K562 (cell line): ENCODE data around the gene ADGRB2. TPM values are rescaled to one million over a fixed set of nuclear protein-coding genes. Genes with fewer than 3 reads are reported as not detected.
A peak's percentile ranks its signal among the peaks of the same experiment; 100 is the strongest.

Source experiments
- ATF6 ChIP-seq: sonication (generic); formaldehyde crosslinking; IDR thresholded peaks from 2 replicates; pipeline ENCODE4 v1.4.0; 2020; ENCODE audit warnings: mild to moderate bottlenecking, missing genetic modification reagents
- ATF7 ChIP-seq: fragments of 450-650 bp; IDR thresholded peaks from 2 replicates; pipeline ENCODE4 v1.7.1; 2014; ENCODE audit warnings: mild to moderate bottlenecking, moderate library complexity
- CBX5 ChIP-seq: IDR thresholded peaks from 2 replicates; pipeline ENCODE4 v1.6.1; 2014; ENCODE audit warnings: low read depth, borderline replicate concordance
- CUX1 ChIP-seq: fragments of 200-800 bp; sonication (Bioruptor generic); IDR thresholded peaks from 2 replicates; pipeline ENCODE4 v1.6.1; 2016; ENCODE audit warnings: missing genetic modification characterization, missing compliant biosample characterization
- MBD2 ChIP-seq: sonication (generic); IDR thresholded peaks from 2 replicates; pipeline ENCODE4 v1.6.1; 2016; ENCODE audit warnings: low read depth, borderline replicate concordance
- MYNN ChIP-seq, 2 experiments: sonication (generic); formaldehyde crosslinking in 1 of 2; IDR thresholded peaks; 2 replicates each; pipeline versions ENCODE4 v1.5.0 to v1.6.1; 2016 to 2020; ENCODE audit warnings: antibody characterized with exemption in 1 of 2, missing genetic modification reagents in 1 of 2
- PBX2 ChIP-seq, 2 experiments: IDR thresholded peaks in 1 of 2; conservative IDR thresholded peaks in 1 of 2; 2 replicates each; pipeline ENCODE4 v1.6.1; 2016; ENCODE audit warnings: low read depth in 2 of 2, mild to moderate bottlenecking in 1 of 2, missing compliant biosample characterization in 1 of 2, missing genetic modification characterization in 1 of 2, moderate library complexity in 1 of 2
- SMARCC2 ChIP-seq: fragments of 450-650 bp; IDR thresholded peaks from 2 replicates; pipeline ENCODE4 v1.6.1; 2017; ENCODE audit warnings: antibody characterized with exemption, moderate library complexity, mild to moderate bottlenecking, low read depth
- TEAD4 ChIP-seq, 2 experiments: sonication (generic) in 1 of 2; formaldehyde crosslinking in 1 of 2; IDR thresholded peaks; 2 replicates each; pipeline versions ENCODE4 v1.6.1 to v1.8.0; 2012 to 2022; ENCODE audit warnings: borderline replicate concordance in 1 of 2, inconsistent platforms in 1 of 2, low read length in 1 of 2, mild to moderate bottlenecking in 1 of 2, missing genetic modification reagents in 1 of 2
- YY1 ChIP-seq, 3 experiments: IDR thresholded peaks; 2 replicates each; pipeline ENCODE4 v1.6.1; 2011; ENCODE audit warnings: low read length in 2 of 3, mild to moderate bottlenecking in 2 of 3, moderate library complexity in 2 of 3, borderline replicate concordance in 1 of 3, control low read depth in 1 of 3, low read depth in 1 of 3; ENCODE audit not compliant: insufficient read depth in 3 of 3, insufficient replicate concordance in 2 of 3, control insufficient read depth in 1 of 3, insufficient read length in 1 of 3; ENCODE audit errors: extremely low read depth in 1 of 3
- ZNF445 ChIP-seq: fragments of 250-450 bp; sonication (Bioruptor Pico); IDR thresholded peaks from 2 replicates; pipeline ENCODE4 v1.4.0; 2020; ENCODE audit warnings: low read depth, mild to moderate bottlenecking, moderate library complexity
- polyA plus RNA-seq, 8 experiments: library from polyadenylated mRNA; depleted of rRNA in 4 of 8; stranded (reverse) in 5 of 8; unstranded in 3 of 8; fragments of >200 nt; fragmentation: Nextera tagmentation in 2 of 8; fragmentation: Illumina TruSeq in 1 of 8; extraction: Ambion mirVana in 2 of 8; extraction: Trizol in 1 of 8; gene quantifications; 2 replicates each; pipeline versions ENCODE4 v1.2.1 to v1.2.3, GENCODE V29; 2011 to 2014; ENCODE audit warnings: inconsistent platforms in 1 of 8, missing spikeins in 1 of 8
- total RNA-seq, 7 experiments: library from RNA; depleted of rRNA in 6 of 7; stranded (reverse); fragments of >200 nt in 6 of 7; fragmentation: Illumina TruSeq in 2 of 7; extraction: Trizol in 2 of 7; gene quantifications; 2 replicates each; pipeline versions ENCODE4 v1.2.1 to v1.2.3, GENCODE V29; 2011 to 2021; ENCODE audit warnings: low replicate concordance in 1 of 7

The ADGRB2 gene
- total and polyA plus RNA-seq, 9 of the 15 experiments (the other 6 are each of a cell fraction or from before 2014, with no cell fraction given), result 0.04 to 0.23 (median 0.20) TPM; not detected in 2

- 0 out of 2 replicates have a peak, but pooled peaks have one; percentile 32 for TF ChIP-seq MYNN (IDR thresholded peaks at IDR 0.05)
- no peak for TF ChIP-seq MYNN (CRISPR knock-in tag; IDR thresholded peaks at IDR 0.05)
- TF ChIP-seq CBX5, result no peak
- no peak for TF ChIP-seq PBX2 (CRISPR knock-in tag; IDR thresholded peaks at IDR 0.05; ENCODE audit: low read depth)
- TF ChIP-seq PBX2 (tag; conservative IDR thresholded peaks at IDR 0.05; ENCODE audit: low read depth), result no peak
- peak; percentile 25; the same call in 1 of the 2 replicates for TF ChIP-seq TEAD4 (IDR thresholded peaks at IDR 0.05; ENCODE audit: low read length)
- TF ChIP-seq TEAD4 (CRISPR knock-in tag; IDR thresholded peaks at IDR 0.05; ENCODE audit: borderline replicate concordance), result no peak
- TF ChIP-seq ZNF445 (CRISPR knock-in tag), result no peak
- TF ChIP-seq YY1 (IDR thresholded peaks at IDR 0.05; ENCODE audit: borderline replicate concordance in 1 of 3, control insufficient read depth in 1 of 3, extremely low read depth in 1 of 3, insufficient read depth in 3 of 3, insufficient read length in 1 of 3, insufficient replicate concordance in 2 of 3, low read depth in 1 of 3, low read length in 2 of 3), result peak in 2 of 3 experiments; percentile 26 to 50
- TF ChIP-seq ATF6 (CRISPR knock-in tag), result no peak
- 0 out of 2 replicates have a peak, but pooled peaks have one; percentile 28 for TF ChIP-seq SMARCC2
- TF ChIP-seq MBD2, result no peak
- TF ChIP-seq CUX1 (CRISPR knock-in tag), result no peak
- peak; percentile 48; the same call in 1 of the 2 replicates for TF ChIP-seq ATF7
Observed at GRCh38 chr1:31705080-31705866, 58.9 kb downstream of the ADGRB2 start (continued).
